Neural progenitor cell (in vitro differentiated cells): ENCODE measurements around the gene OTUD4. TPM values are rescaled to one million over a fixed set of nuclear protein-coding genes. Genes with fewer than 3 reads are reported as not detected.

Experiments used
- DNase-seq: peaks from one replicate; pipeline ENCODE4 v3.0.0-alpha.2; 2016; ENCODE audit warnings: low spot score
- H2AFZ ChIP-seq: fragments of 200-600 bp; sonication (generic); replicated peaks from 2 replicates; pipeline ENCODE4 v1.6.1; 2016; ENCODE audit warnings: antibody characterized with exemption
- H3F3A ChIP-seq: fragments of 200-600 bp; sonication (generic); 2 replicates; pipeline ENCODE4 v1.6.1; 2016; ENCODE audit warnings: antibody characterized with exemption, low read depth
- H3K27ac ChIP-seq: fragments of 200-600 bp; sonication (generic); 2 replicates; pipeline ENCODE4 v1.5.1; 2016; ENCODE audit warnings: mild to moderate bottlenecking
- H3K27me3 ChIP-seq: fragments of 200-600 bp; sonication (generic); 2 replicates; pipeline ENCODE4 v1.6.1; 2016; ENCODE audit warnings: mild to moderate bottlenecking, moderate library complexity
- H3K36me3 ChIP-seq: fragments of 200-600 bp; sonication (generic); 2 replicates; pipeline ENCODE4 v1.5.1; 2016
- H3K4me1 ChIP-seq: fragments of 200-600 bp; sonication (generic); 2 replicates; pipeline ENCODE4 v1.6.1; 2016; ENCODE audit warnings: mixed run types
- H3K4me2 ChIP-seq: fragments of 200-600 bp; sonication (generic); 2 replicates; pipeline ENCODE4 v1.6.1; 2016
- H3K4me3 ChIP-seq: fragments of 200-600 bp; sonication (generic); 2 replicates; pipeline ENCODE4 v1.5.1; 2016
- H3K79me2 ChIP-seq: fragments of 200-600 bp; sonication (generic); 2 replicates; pipeline ENCODE4 v1.6.1; 2016; ENCODE audit warnings: low read depth
- H3K9ac ChIP-seq: fragments of 200-600 bp; sonication (generic); 2 replicates; pipeline ENCODE4 v1.6.1; 2016
- H3K9me3 ChIP-seq: fragments of 200-600 bp; sonication (generic); 2 replicates; pipeline ENCODE4 v1.5.1; 2016; ENCODE audit warnings: low read depth
- H4K20me1 ChIP-seq: fragments of 200-600 bp; sonication (generic); 2 replicates; pipeline ENCODE4 v1.6.1; 2016; ENCODE audit warnings: low read depth
- H3K27ac Mint-ChIP-seq: 3 replicates; pipeline ENCODE4 v1.8.0; 2021; ENCODE audit warnings: mixed read lengths
- H3K27me3 Mint-ChIP-seq: 2 replicates; pipeline ENCODE4 v1.8.0; 2022; ENCODE audit warnings: low read depth, mild to moderate bottlenecking, inconsistent platforms, moderate library complexity, mixed read lengths; ENCODE audit not compliant: insufficient read depth
- H3K36me3 Mint-ChIP-seq: 3 replicates; pipeline ENCODE4 v1.8.0; 2021; ENCODE audit warnings: mixed read lengths
- H3K4me1 Mint-ChIP-seq: 3 replicates; pipeline ENCODE4 v1.8.0; 2021; ENCODE audit warnings: mixed read lengths
- H3K4me3 Mint-ChIP-seq: 3 replicates; pipeline ENCODE4 v1.8.0; 2021; ENCODE audit warnings: mild to moderate bottlenecking, moderate library complexity, mixed read lengths
- H3K9me3 Mint-ChIP-seq: 3 replicates; pipeline ENCODE4 v1.8.0; 2020; ENCODE audit warnings: mixed read lengths
- EZH2 ChIP-seq: fragments of 200-600 bp; sonication (generic); IDR thresholded peaks from 2 replicates; pipeline ENCODE4 v1.6.1; 2017; ENCODE audit warnings: antibody characterized with exemption, mild to moderate bottlenecking, moderate library complexity
- EZH2phosphoT487 ChIP-seq: fragments of 200-600 bp; sonication (generic); IDR thresholded peaks from 2 replicates; pipeline ENCODE4 v1.6.1; 2017; ENCODE audit warnings: antibody characterized with exemption
- total RNA-seq: library from RNA; depleted of rRNA; stranded (reverse); fragments of >200 nt; gene quantifications from 2 replicates; pipeline ENCODE4 v1.2.3, GENCODE V29; 2015; ENCODE audit warnings: low replicate concordance
- TF ChIP-seq, protein P1 (sequence below): fragments of 200-600 bp; sonication (generic); IDR thresholded peaks from 2 replicates; pipeline ENCODE4 v1.5.1; 2017; ENCODE audit warnings: antibody characterized with exemption, mild to moderate bottlenecking

OTUD4 gene
- total RNA-seq, 1 donor from 2014 or later, result 34.3 TPM

DNA sequence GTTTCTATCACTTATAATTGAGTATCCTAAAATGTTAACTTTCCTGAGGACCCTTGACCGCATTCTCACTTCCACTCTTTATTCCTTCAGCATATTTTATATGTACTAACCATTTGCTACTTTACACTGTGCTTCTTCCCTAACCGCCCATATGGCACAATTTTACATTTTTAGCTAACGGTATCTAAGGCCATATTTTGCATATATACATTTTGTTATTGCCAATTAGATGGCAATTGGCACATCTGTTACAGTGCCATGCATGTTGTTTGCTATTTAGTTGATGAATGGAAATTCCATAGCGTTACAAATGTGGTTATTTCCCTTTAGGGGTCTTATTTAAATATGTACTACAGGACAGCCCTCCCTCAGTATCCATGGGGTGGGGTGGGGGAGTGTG is 20.0 kb upstream of the OTUD4 start:
- Histone ChIP-seq H3F3A (no peaks in the 10 kb centered on the region), H2AFZ (no peak overlapping the region)
- H3K4me3 Mint-ChIP-seq, result no peak overlapping the region

DNA sequence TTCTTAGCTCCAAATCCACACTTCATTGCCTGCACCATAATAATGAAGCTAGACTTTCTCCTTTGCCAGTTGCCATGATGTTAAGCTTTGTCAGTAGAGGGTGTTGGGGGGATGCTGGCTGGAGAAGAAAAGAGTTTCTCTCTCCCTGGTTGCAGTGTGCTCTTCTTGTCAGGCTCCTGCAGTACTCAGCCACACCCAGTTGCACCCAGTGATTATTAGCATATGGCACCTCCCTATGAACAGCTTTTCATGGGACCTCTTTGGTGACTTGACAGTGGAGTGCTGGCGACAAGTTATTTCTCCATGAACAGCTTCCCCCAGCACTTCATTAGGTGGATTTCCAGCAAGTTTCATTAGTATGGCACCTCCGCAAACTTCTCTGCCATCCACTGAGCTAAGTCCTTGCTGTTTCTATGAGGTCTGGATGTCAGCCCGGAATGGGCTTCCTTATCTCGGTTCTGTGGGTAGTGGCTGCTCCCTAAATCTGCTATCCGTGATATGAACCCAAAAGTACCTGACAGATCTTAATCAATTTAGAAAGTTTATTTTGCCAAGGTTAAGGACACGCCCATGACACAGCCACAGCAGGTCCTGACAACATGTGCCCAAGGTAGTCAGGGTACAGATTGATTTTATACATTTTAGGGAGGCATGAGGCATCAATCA is 18.8 kb upstream of the OTUD4 start:
- Histone ChIP-seq H4K20me1 (no peaks in the 10 kb centered on the region), H3K36me3 (no peaks in the 10 kb centered on the region), H3F3A (no peaks in the 10 kb centered on the region), H3K4me3 (no peak overlapping the region), H3K9me3 (no peaks in the 10 kb centered on the region), H3K79me2 (no peaks in the 10 kb centered on the region), H3K4me2 (no peak overlapping the region), H2AFZ (no peak overlapping the region), H3K27me3 (no peaks in the 10 kb centered on the region), H3K9ac (no peak overlapping the region), H3K27ac (no peak overlapping the region), H3K4me1 (no peaks in the 10 kb centered on the region)
- DNase-seq, result no peak
- H3K27me3 Mint-ChIP-seq, result peaks cover 2% of the 10 kb centered on the region
- no peaks in the 10 kb centered on the region for H3K36me3 Mint-ChIP-seq
- H3K4me3 Mint-ChIP-seq, result no peak overlapping the region
- no peaks in the 10 kb centered on the region for H3K9me3 Mint-ChIP-seq
- H3K27ac Mint-ChIP-seq, result no peak overlapping the region
- H3K4me1 Mint-ChIP-seq, result peaks cover 12% of the 10 kb centered on the region
- TF ChIP-seq EZH2phosphoT487 (no peak), EZH2 (no peak)
- TF ChIP-seq, protein P1, sequence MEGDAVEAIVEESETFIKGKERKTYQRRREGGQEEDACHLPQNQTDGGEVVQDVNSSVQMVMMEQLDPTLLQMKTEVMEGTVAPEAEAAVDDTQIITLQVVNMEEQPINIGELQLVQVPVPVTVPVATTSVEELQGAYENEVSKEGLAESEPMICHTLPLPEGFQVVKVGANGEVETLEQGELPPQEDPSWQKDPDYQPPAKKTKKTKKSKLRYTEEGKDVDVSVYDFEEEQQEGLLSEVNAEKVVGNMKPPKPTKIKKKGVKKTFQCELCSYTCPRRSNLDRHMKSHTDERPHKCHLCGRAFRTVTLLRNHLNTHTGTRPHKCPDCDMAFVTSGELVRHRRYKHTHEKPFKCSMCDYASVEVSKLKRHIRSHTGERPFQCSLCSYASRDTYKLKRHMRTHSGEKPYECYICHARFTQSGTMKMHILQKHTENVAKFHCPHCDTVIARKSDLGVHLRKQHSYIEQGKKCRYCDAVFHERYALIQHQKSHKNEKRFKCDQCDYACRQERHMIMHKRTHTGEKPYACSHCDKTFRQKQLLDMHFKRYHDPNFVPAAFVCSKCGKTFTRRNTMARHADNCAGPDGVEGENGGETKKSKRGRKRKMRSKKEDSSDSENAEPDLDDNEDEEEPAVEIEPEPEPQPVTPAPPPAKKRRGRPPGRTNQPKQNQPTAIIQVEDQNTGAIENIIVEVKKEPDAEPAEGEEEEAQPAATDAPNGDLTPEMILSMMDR, result no peak

More for the DNA sequence above, 20.0 kb upstream of the OTUD4 start:
- no peaks in the 10 kb centered on the region for H3K27me3 ChIP-seq
- no peak for TF ChIP-seq EZH2
- TF ChIP-seq, protein P1, result no peak
- no peak for TF ChIP-seq EZH2phosphoT487
- H3K36me3 ChIP-seq, result no peaks in the 10 kb centered on the region
- peaks cover 2% of the 10 kb centered on the region for H3K27me3 Mint-ChIP-seq
- H3K4me2 ChIP-seq, result no peak overlapping the region
- H3K9ac ChIP-seq, result no peak overlapping the region
- no peak overlapping the region for H3K27ac Mint-ChIP-seq
- peaks cover 12% of the 10 kb centered on the region for H3K4me1 Mint-ChIP-seq
- H4K20me1 ChIP-seq, result no peaks in the 10 kb centered on the region
- no peaks in the 10 kb centered on the region for H3K79me2 ChIP-seq
- no peaks in the 10 kb centered on the region for H3K9me3 ChIP-seq
- H3K4me1 ChIP-seq, result no peaks in the 10 kb centered on the region
- H3K4me3 ChIP-seq, result no peak overlapping the region
- H3K9me3 Mint-ChIP-seq, result no peaks in the 10 kb centered on the region
- DNase-seq, result no peak
- no peaks in the 10 kb centered on the region for H3K36me3 Mint-ChIP-seq
- H3K27ac ChIP-seq, result no peak overlapping the region

DNA sequence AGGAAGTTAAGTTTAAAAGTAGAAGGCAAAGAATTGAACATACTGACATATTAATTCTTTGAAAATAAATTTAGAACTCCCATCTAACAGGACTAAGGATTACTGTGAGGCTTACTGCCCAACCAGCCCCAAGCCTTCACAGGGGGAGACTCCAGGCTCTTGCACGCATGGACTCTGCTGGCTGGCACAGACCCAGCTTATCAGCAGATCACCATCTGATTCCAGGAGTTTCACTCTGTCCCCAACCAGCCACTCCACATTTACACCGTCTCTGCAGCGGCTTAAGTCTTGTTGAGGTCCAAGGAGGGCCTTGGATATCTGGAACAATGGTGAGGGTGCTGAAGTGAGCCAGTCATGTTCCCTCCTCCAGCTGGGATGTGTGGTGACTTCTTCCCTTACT is 16.4 kb upstream of the OTUD4 start:
- H3K79me2 ChIP-seq, result no peaks in the 10 kb centered on the region
- no peak overlapping the region for H3K27ac Mint-ChIP-seq
- no peaks in the 10 kb centered on the region for H3K27me3 ChIP-seq
- no peaks in the 10 kb centered on the region for H3F3A ChIP-seq
- H3K27me3 Mint-ChIP-seq, result peaks cover 2% of the 10 kb centered on the region
- TF ChIP-seq EZH2phosphoT487, result no peak
- TF ChIP-seq, protein P1, result no peak
- TF ChIP-seq EZH2, result no peak
- H4K20me1 ChIP-seq, result no peaks in the 10 kb centered on the region
- H2AFZ ChIP-seq, result no peak overlapping the region
- no peak for DNase-seq
- no peaks in the 10 kb centered on the region for H3K36me3 Mint-ChIP-seq
- no peak overlapping the region for H3K4me3 Mint-ChIP-seq
- no peak overlapping the region for H3K27ac ChIP-seq
- no peaks in the 10 kb centered on the region for H3K4me1 Mint-ChIP-seq
- no peaks in the 10 kb centered on the region for H3K36me3 ChIP-seq
- H3K4me2 ChIP-seq, result no peak overlapping the region
- no peaks in the 10 kb centered on the region for H3K9me3 ChIP-seq
- no peak overlapping the region for H3K9ac ChIP-seq
- no peak overlapping the region for H3K4me3 ChIP-seq
- no peaks in the 10 kb centered on the region for H3K4me1 ChIP-seq
- H3K9me3 Mint-ChIP-seq, result no peaks in the 10 kb centered on the region
